PC-3 (cell line): Measurements from ENCODE around the gene EPS8L2. TPM values are rescaled to one million over a fixed set of nuclear protein-coding genes. Genes with fewer than 3 reads are reported as not detected.

ENCODE experiments used
- ATAC-seq: fragments of 200-7000 bp; cut with Tn5 transposase; 2 replicates; pipeline ENCODE4 v1.9.1; 2020; ENCODE audit warnings: mild to moderate bottlenecking, moderate library complexity
- BruUV-seq: library from RNA; stranded (reverse); fragments of 400-500 nt; replicated peaks from 2 replicates; lab custom pipeline; 2021; lab: Mats Ljungman, UMichigan
- CTCF ChIA-PET: fragments of 300-600 bp; sonication (Branson Sonifier 250); formaldehyde crosslinking; loops from one replicate; lab custom pipeline; 2022; ENCODE audit warnings: antibody characterized with exemption; lab: Charles Lee
- POLR2A ChIA-PET: fragments of 300-600 bp; sonication (Branson Sonifier 250); formaldehyde crosslinking; loops from one replicate; lab custom pipeline; 2022; ENCODE audit warnings: antibody characterized with exemption; ENCODE audit not compliant: unreplicated experiment; lab: Charles Lee
- DNase-seq: peaks from one replicate; pipeline ENCODE4 v3.0.0-alpha.2; 2015
- H2AFZ ChIP-seq: fragments of 300-600 bp; sonication (generic); 2 replicates; pipeline ENCODE4 v1.6.0; 2016; ENCODE audit warnings: antibody characterized with exemption, low read length
- H3F3A ChIP-seq: fragments of 300-600 bp; sonication (generic); one replicate; pipeline ENCODE4 v1.6.0; 2017; ENCODE audit warnings: antibody characterized with exemption, low read length, control low read depth, mild to moderate bottlenecking; ENCODE audit not compliant: unreplicated experiment
- H3K27ac ChIP-seq: fragments of 300-600 bp; sonication (generic); 2 replicates; pipeline ENCODE4 v1.5.1; 2016; ENCODE audit warnings: mild to moderate bottlenecking, low read length
- H3K27me3 ChIP-seq: fragments of 300-600 bp; sonication (generic); 2 replicates; pipeline ENCODE4 v1.6.1; 2016; ENCODE audit warnings: low read length, mixed read lengths
- H3K36me3 ChIP-seq: fragments of 300-600 bp; sonication (generic); 2 replicates; pipeline ENCODE4 v1.6.1; 2016; ENCODE audit warnings: low read depth, mixed run types, low read length, mixed read lengths
- H3K4me1 ChIP-seq: fragments of 300-600 bp; sonication (generic); 2 replicates; pipeline ENCODE4 v1.5.1; 2016; ENCODE audit warnings: low read length; ENCODE audit not compliant: insufficient read depth
- H3K4me2 ChIP-seq: fragments of 300-600 bp; sonication (generic); 2 replicates; pipeline ENCODE4 v1.6.0; 2016; ENCODE audit warnings: low read length
- H3K4me3 ChIP-seq: fragments of 300-600 bp; sonication (generic); 2 replicates; pipeline ENCODE4 v1.5.1; 2016; ENCODE audit warnings: mild to moderate bottlenecking, low read length, mixed read lengths
- H3K79me2 ChIP-seq: fragments of 300-600 bp; sonication (generic); 2 replicates; pipeline ENCODE4 v1.6.1; 2017; ENCODE audit warnings: low read length, mixed read lengths
- H3K9ac ChIP-seq: fragments of 300-600 bp; sonication (generic); 2 replicates; pipeline ENCODE4 v1.6.0; 2016; ENCODE audit warnings: mild to moderate bottlenecking, low read length
- H3K9me2 ChIP-seq: fragments of 300-600 bp; sonication (generic); replicated peaks from 2 replicates; pipeline ENCODE4 v1.6.1; 2016; ENCODE audit warnings: mixed run types, low read length, mixed read lengths
- H3K9me3 ChIP-seq: fragments of 300-600 bp; sonication (generic); 2 replicates; pipeline ENCODE4 v1.6.1; 2016; ENCODE audit warnings: low read length, mixed read lengths
- H4K20me1 ChIP-seq: fragments of 300-600 bp; sonication (generic); 2 replicates; pipeline ENCODE4 v1.6.1; 2016; ENCODE audit warnings: low read length, mixed read lengths
- EZH2 ChIP-seq: fragments of 300-600 bp; sonication (generic); IDR thresholded peaks from one replicate; pipeline ENCODE4 v1.6.1; 2017; ENCODE audit warnings: antibody characterized with exemption, mild to moderate bottlenecking, low read length; ENCODE audit not compliant: unreplicated experiment
- EZH2phosphoT487 ChIP-seq: fragments of 300-600 bp; sonication (generic); IDR thresholded peaks from 2 replicates; pipeline ENCODE4 v1.6.1; 2018; ENCODE audit warnings: mild to moderate bottlenecking, antibody characterized with exemption, low read length, borderline replicate concordance
- intact Hi-C: fragments of 100-400 bp; cut with micrococcal nuclease; formaldehyde crosslinking; loops from 2 replicates; pipeline ENCODE4 v1.9.0; 2023
- total RNA-seq: library from RNA; depleted of rRNA; stranded (reverse); fragments of >200 nt; gene quantifications from 2 replicates; pipeline ENCODE4 v1.2.3, GENCODE V29; 2014
- TF ChIP-seq, protein P1 (sequence below): fragments of 300-600 bp; sonication (generic); conservative IDR thresholded peaks from 2 replicates; pipeline ENCODE4 v1.5.1; 2017; ENCODE audit warnings: antibody characterized with exemption, low read depth, mild to moderate bottlenecking, low read length

The EPS8L2 gene
- total RNA-seq, 1 experiment from 2014 or later: 127 TPM

- DNase-seq (no peak), ATAC-seq (no peak)
- CTCF ChIA-PET: no interaction called here
- Histone ChIP-seq H4K20me1 (no peaks in the 10 kb centered on the region), H3K27me3 (no peaks in the 10 kb centered on the region), H3F3A (no peaks in the 10 kb centered on the region), H3K27ac (no peak overlapping the region), H2AFZ (no peak overlapping the region), H3K9me3 (no peaks in the 10 kb centered on the region), H3K4me3 (no peak overlapping the region), H3K4me2 (no peak overlapping the region), H3K9ac (no peak overlapping the region), H3K9me2 (no peaks in the 10 kb centered on the region), H3K4me1 (no peaks in the 10 kb centered on the region), H3K36me3 (peaks cover 2% of the 10 kb centered on the region; the same call in 1 of the 2 replicates), H3K79me2 (no peaks in the 10 kb centered on the region)
- TF ChIP-seq, protein P1, sequence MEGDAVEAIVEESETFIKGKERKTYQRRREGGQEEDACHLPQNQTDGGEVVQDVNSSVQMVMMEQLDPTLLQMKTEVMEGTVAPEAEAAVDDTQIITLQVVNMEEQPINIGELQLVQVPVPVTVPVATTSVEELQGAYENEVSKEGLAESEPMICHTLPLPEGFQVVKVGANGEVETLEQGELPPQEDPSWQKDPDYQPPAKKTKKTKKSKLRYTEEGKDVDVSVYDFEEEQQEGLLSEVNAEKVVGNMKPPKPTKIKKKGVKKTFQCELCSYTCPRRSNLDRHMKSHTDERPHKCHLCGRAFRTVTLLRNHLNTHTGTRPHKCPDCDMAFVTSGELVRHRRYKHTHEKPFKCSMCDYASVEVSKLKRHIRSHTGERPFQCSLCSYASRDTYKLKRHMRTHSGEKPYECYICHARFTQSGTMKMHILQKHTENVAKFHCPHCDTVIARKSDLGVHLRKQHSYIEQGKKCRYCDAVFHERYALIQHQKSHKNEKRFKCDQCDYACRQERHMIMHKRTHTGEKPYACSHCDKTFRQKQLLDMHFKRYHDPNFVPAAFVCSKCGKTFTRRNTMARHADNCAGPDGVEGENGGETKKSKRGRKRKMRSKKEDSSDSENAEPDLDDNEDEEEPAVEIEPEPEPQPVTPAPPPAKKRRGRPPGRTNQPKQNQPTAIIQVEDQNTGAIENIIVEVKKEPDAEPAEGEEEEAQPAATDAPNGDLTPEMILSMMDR: no peak
- TF ChIP-seq EZH2 (no peak), EZH2phosphoT487 (no peak)
- POLR2A ChIA-PET: no interaction called here
- intact Hi-C loops: no loop called here
- no TSS peak for BruUV-seq
Observed at GRCh38 chr11:665704-666281, 40.2 kb upstream of the EPS8L2 start.

GRCh38 chr11:673866-674265 lies 32.2 kb upstream of the EPS8L2 start:
- BruUV-seq: no TSS peak
- no peak overlapping the region for H3K4me2 ChIP-seq
- no peaks in the 10 kb centered on the region for H3K27me3 ChIP-seq
- no peak overlapping the region for H3K27ac ChIP-seq
- no peaks in the 10 kb centered on the region for H3F3A ChIP-seq
- H3K9ac ChIP-seq: no peak overlapping the region
- no peaks in the 10 kb centered on the region for H4K20me1 ChIP-seq
- H3K36me3 ChIP-seq: peaks cover 19% of the 10 kb centered on the region
- H3K4me3 ChIP-seq: no peak overlapping the region
- H3K9me3 ChIP-seq: no peaks in the 10 kb centered on the region
- no peaks in the 10 kb centered on the region for H3K4me1 ChIP-seq
- no peak for DNase-seq
- ATAC-seq: no peak
- TF ChIP-seq, protein P1: no peak
- TF ChIP-seq EZH2phosphoT487 (no peak), EZH2 (no peak)
- intact Hi-C loops: no loop called here
- CTCF ChIA-PET: no interaction called here
- POLR2A ChIA-PET: no interaction called here
- H3K9me2 ChIP-seq: no peaks in the 10 kb centered on the region
- H2AFZ ChIP-seq: no peak overlapping the region
- H3K79me2 ChIP-seq: no peaks in the 10 kb centered on the region

DNA sequence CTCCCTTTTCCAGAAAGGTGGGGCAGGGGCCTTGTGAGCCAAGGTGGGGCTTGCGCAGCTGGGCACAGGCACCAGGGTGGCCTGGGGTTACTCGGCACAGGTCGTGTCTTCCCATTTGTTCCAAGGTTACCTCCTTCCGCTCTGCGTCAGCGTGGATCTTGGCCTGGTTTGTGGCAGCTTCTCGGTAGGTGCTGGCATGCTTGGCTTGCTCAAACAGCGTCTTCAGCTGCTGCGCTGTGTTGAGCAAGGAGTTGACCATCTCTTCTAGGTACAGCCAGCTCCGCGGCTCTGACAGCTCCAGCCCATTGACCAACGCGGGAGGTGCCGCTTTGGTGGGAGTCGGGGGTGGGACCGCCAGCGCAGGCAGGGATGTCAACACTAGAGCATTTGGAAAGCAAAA lies 31.6 kb upstream of the EPS8L2 start:
- no peaks in the 10 kb centered on the region for H3K79me2 ChIP-seq
- no peaks in the 10 kb centered on the region for H3K9me2 ChIP-seq
- H2AFZ ChIP-seq: no peak overlapping the region
- no peak for TF ChIP-seq EZH2
- no peak for TF ChIP-seq EZH2phosphoT487
- TF ChIP-seq, protein P1: no peak
- no peak overlapping the region for H3K9ac ChIP-seq
- H3K4me2 ChIP-seq: no peak overlapping the region
- intact Hi-C loops: no loop called here
- BruUV-seq: no TSS peak
- no peaks in the 10 kb centered on the region for H3K9me3 ChIP-seq
- DNase-seq: no peak
- peaks cover 19% of the 10 kb centered on the region for H3K36me3 ChIP-seq
- no peaks in the 10 kb centered on the region for H4K20me1 ChIP-seq
- H3K4me1 ChIP-seq: no peaks in the 10 kb centered on the region
- H3K27me3 ChIP-seq: no peaks in the 10 kb centered on the region
- H3K27ac ChIP-seq: no peak overlapping the region
- CTCF ChIA-PET: interaction anchor here (0.5 kb wide), 1 partner anchor 10 kb away, joined by 4 read pairs; no protein-coding TSS in a partner anchor
- no peaks in the 10 kb centered on the region for H3F3A ChIP-seq
- no peak overlapping the region for H3K4me3 ChIP-seq
- POLR2A ChIA-PET: interaction anchor here (0.6 kb wide), 1 partner anchor 171 kb away, joined by 4 read pairs; no protein-coding TSS in a partner anchor
- no peak for ATAC-seq
